Measurements from ENCODE around the gene DEPDC7.

DNA sequence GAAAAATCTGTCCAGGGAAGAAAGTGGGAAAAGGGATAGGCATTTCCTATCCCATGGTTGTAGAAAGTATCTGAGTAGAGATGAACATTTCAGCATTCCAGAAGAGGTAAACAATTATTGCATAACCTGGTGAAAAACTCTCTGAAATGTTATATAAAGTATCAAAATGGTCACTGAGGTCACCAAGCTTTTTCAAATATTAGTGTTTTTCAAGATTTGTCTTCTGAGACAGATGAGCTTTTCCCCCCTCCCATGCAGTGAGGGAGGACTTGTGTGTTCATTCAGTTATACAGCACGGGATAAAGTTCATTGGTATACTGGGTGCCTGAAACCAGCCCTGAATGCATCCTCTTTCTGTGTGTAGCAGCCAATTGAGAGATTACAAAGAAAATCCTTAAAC lies 1.9 kb upstream of the DEPDC7 start:
- TF ChIP-seq POLR2AphosphoS5 (IDR thresholded peaks at IDR 0.05; ENCODE audit: low read depth, low read length) (no peak), POLR2A (IDR thresholded peaks at IDR 0.05; ENCODE audit: insufficient read depth in 1 of 2, low read depth in 2 of 2, low read length in 2 of 2) (no peak), ZZZ3 (CRISPR knock-in tag; IDR thresholded peaks at IDR 0.05; ENCODE audit: borderline replicate concordance) (no peak), DPF2 (CRISPR knock-in tag; IDR thresholded peaks at IDR 0.05; ENCODE audit: borderline replicate concordance, low read depth) (no peak), POLR2AphosphoS2 (IDR thresholded peaks at IDR 0.05; ENCODE audit: low read depth, low read length) (no peak), SKI (IDR thresholded peaks at IDR 0.05; ENCODE audit: partially characterized antibody) (no peak), ATF1 (CRISPR knock-in tag; IDR thresholded peaks at IDR 0.05) (no peak), ZNF766 (CRISPR knock-in tag; IDR thresholded peaks at IDR 0.05; ENCODE audit: borderline replicate concordance) (no peak), MTA1 (CRISPR knock-in tag; IDR thresholded peaks at IDR 0.05; ENCODE audit: borderline replicate concordance) (no peak)
- TF ChIP-seq, protein P1, sequence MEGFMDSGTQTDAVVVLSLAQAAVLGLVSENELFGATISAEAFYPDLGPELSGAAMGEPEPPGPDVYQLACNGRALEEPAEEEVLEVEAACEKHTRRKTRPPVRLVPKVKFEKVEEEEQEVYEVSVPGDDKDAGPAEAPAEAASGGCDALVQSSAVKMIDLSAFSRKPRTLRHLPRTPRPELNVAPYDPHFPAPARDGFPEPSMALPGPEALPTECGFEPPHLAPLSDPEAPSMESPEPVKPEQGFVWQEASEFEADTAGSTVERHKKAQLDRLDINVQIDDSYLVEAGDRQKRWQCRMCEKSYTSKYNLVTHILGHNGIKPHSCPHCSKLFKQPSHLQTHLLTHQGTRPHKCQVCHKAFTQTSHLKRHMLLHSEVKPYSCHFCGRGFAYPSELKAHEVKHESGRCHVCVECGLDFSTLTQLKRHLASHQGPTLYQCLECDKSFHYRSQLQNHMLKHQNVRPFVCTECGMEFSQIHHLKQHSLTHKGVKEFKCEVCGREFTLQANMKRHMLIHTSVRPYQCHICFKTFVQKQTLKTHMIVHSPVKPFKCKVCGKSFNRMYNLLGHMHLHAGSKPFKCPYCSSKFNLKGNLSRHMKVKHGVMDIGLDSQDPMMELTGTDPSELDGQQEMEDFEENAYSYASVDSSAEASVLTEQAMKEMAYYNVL (CRISPR knock-in tag; IDR thresholded peaks at IDR 0.05; ENCODE audit: borderline replicate concordance): no peak
- TF ChIP-seq, protein P2, sequence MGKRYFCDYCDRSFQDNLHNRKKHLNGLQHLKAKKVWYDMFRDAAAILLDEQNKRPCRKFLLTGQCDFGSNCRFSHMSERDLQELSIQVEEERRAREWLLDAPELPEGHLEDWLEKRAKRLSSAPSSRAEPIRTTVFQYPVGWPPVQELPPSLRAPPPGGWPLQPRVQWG (CRISPR knock-in tag; IDR thresholded peaks at IDR 0.05; ENCODE audit: borderline replicate concordance, low read depth): no peak
- TF ChIP-seq, protein P3, sequence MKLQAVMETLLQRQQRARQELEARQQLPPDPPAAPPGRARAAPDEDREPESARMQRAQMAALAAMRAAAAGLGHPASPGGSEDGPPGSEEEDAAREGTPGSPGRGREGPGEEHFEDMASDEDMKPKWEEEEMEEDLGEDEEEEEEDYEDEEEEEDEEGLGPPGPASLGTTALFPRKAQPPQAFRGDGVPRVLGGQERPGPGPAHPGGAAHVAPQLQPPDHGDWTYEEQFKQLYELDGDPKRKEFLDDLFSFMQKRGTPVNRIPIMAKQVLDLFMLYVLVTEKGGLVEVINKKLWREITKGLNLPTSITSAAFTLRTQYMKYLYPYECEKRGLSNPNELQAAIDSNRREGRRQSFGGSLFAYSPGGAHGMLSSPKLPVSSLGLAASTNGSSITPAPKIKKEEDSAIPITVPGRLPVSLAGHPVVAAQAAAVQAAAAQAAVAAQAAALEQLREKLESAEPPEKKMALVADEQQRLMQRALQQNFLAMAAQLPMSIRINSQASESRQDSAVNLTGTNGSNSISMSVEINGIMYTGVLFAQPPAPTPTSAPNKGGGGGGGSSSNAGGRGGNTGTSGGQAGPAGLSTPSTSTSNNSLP (IDR thresholded peaks at IDR 0.05; ENCODE audit: low read depth, low read length): no peak
